Esophagus muscularis mucosa (tissue), 3 donors: ENCODE data around the gene TMEM129.

Experiments
- POLR2A ChIP-seq: fragments of 450-650 bp; IDR thresholded peaks from one replicate; pipeline ENCODE4 v1.6.1; 2017; ENCODE audit warnings: antibody characterized with exemption, moderate library complexity, mild to moderate bottlenecking, low read depth
- POLR2AphosphoS5 ChIP-seq, 2 donors: sonication (generic); formaldehyde crosslinking; IDR thresholded peaks; one replicate each; pipeline ENCODE4 v1.6.1; 2017; ENCODE audit warnings: antibody characterized with exemption in 2 of 2
- TF ChIP-seq, protein P1 (sequence below), 3 experiments: fragments of 200-600 bp in 2 of 3; fragments of 450-650 bp in 1 of 3; sonication (generic) in 2 of 3; IDR thresholded peaks; one replicate each; pipeline ENCODE4 v1.5.1; 2017 to 2019; ENCODE audit warnings: antibody characterized with exemption in 3 of 3, mild to moderate bottlenecking in 2 of 3, moderate library complexity in 1 of 3

DNA sequence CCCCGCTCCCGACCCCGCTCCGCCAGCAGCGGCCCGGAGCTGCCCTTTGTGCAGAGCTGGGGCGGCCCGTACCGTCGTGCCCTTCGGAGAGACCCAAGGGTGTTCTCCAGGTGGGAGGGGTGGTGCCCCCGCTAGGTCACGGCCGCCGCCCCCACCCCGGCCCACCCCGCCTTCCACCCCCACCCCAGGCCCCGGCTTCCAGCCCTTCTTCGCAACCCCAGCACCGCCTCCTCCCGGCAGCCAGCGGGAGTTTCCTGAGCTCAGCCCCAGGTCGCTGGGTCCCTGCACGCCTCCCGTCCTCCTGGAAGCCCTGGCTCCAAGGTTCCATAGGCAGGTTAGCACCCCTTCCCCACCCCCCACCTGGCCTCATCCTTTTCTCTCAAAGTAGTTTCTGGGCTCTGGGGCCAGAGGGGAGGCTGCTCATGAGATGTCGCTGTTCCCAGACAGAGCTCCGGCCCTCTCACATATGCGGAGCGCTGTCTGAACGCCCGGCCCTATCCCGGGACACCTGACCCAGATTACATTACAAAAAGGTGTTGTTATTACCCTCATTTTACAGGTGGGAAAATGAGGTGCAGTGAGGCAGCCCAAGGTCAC lies 46.7 kb upstream of the TMEM129 start:
- TF ChIP-seq, protein P1, sequence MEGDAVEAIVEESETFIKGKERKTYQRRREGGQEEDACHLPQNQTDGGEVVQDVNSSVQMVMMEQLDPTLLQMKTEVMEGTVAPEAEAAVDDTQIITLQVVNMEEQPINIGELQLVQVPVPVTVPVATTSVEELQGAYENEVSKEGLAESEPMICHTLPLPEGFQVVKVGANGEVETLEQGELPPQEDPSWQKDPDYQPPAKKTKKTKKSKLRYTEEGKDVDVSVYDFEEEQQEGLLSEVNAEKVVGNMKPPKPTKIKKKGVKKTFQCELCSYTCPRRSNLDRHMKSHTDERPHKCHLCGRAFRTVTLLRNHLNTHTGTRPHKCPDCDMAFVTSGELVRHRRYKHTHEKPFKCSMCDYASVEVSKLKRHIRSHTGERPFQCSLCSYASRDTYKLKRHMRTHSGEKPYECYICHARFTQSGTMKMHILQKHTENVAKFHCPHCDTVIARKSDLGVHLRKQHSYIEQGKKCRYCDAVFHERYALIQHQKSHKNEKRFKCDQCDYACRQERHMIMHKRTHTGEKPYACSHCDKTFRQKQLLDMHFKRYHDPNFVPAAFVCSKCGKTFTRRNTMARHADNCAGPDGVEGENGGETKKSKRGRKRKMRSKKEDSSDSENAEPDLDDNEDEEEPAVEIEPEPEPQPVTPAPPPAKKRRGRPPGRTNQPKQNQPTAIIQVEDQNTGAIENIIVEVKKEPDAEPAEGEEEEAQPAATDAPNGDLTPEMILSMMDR (IDR thresholded peaks at IDR 0.05), result peak in 1 of 3 experiments; percentile 7
- TF ChIP-seq POLR2AphosphoS5 (IDR thresholded peaks at IDR 0.05), result no peak
- no peak for TF ChIP-seq POLR2A
